Astrocyte (in vitro differentiated cells and primary cell): Measurements from ENCODE around the gene PRRC1. TPM values are rescaled to one million over a fixed set of nuclear protein-coding genes. Genes with fewer than 3 reads are reported as not detected.

Source experiments
- DNase-seq: peaks from one replicate; pipeline ENCODE4 v3.0.0-alpha.2; 2010; ENCODE audit warnings: low read depth
- FAIRE-seq: peaks from 2 replicates; lab custom pipeline; 2011; peaks lifted over from hg19 to GRCh38; lab: Jason Lieb, UNC
- H2AFZ ChIP-seq: 2 replicates; pipeline ENCODE4 v1.6.0; 2012; ENCODE audit warnings: low read depth, low read length, inconsistent platforms
- H3K27ac ChIP-seq: 2 replicates; pipeline ENCODE4 v1.5.1; 2011; ENCODE audit warnings: low read depth, low read length, inconsistent platforms
- H3K27me3 ChIP-seq: 2 replicates; pipeline ENCODE4 v1.6.0; 2011; ENCODE audit warnings: low read length, inconsistent platforms; ENCODE audit not compliant: insufficient read depth
- H3K36me3 ChIP-seq: 2 replicates; pipeline ENCODE4 v1.5.1; 2011; ENCODE audit warnings: low read length, inconsistent platforms; ENCODE audit not compliant: insufficient read depth
- H3K4me1 ChIP-seq: 2 replicates; pipeline ENCODE4 v1.5.1; 2011; ENCODE audit warnings: low read length, inconsistent platforms; ENCODE audit not compliant: insufficient read depth
- H3K4me2 ChIP-seq: 2 replicates; pipeline ENCODE4 v1.6.0; 2012; ENCODE audit warnings: low read length, inconsistent platforms
- H3K4me3 ChIP-seq: 2 replicates; pipeline ENCODE4 v1.5.1; 2011; ENCODE audit warnings: low read depth, mild to moderate bottlenecking, low read length, inconsistent platforms; ENCODE audit not compliant: insufficient read depth
- H3K79me2 ChIP-seq: 2 replicates; pipeline ENCODE4 v1.6.0; 2012; ENCODE audit warnings: mild to moderate bottlenecking, low read length, inconsistent platforms; ENCODE audit not compliant: insufficient read depth
- H3K9ac ChIP-seq: 2 replicates; pipeline ENCODE4 v1.6.0; 2012; ENCODE audit warnings: mild to moderate bottlenecking, low read length, inconsistent platforms
- H3K9me3 ChIP-seq: 2 replicates; pipeline ENCODE4 v1.5.1; 2012; ENCODE audit warnings: low read depth, mild to moderate bottlenecking, low read length, inconsistent platforms; ENCODE audit not compliant: insufficient read depth
- H4K20me1 ChIP-seq: 2 replicates; pipeline ENCODE4 v1.6.0; 2012; ENCODE audit warnings: low read length, inconsistent platforms; ENCODE audit not compliant: insufficient read depth
- H3K27ac Mint-ChIP-seq: one replicate; pipeline ENCODE4 v1.8.0; 2021; ENCODE audit warnings: mild to moderate bottlenecking, mixed read lengths; ENCODE audit not compliant: unreplicated experiment
- H3K27me3 Mint-ChIP-seq: one replicate; pipeline ENCODE4 v1.8.0; 2021; ENCODE audit warnings: low read depth, mixed read lengths; ENCODE audit not compliant: unreplicated experiment
- H3K36me3 Mint-ChIP-seq: one replicate; pipeline ENCODE4 v1.8.0; 2021; ENCODE audit warnings: low read depth, mixed read lengths; ENCODE audit not compliant: unreplicated experiment
- H3K4me1 Mint-ChIP-seq: one replicate; pipeline ENCODE4 v1.8.0; 2021; ENCODE audit warnings: low read depth, mixed read lengths; ENCODE audit not compliant: unreplicated experiment
- H3K4me3 Mint-ChIP-seq: one replicate; pipeline ENCODE4 v1.8.0; 2021; ENCODE audit warnings: mild to moderate bottlenecking, moderate library complexity, mixed read lengths; ENCODE audit not compliant: unreplicated experiment
- H3K9me3 Mint-ChIP-seq: one replicate; pipeline ENCODE4 v1.8.0; 2021; ENCODE audit warnings: mild to moderate bottlenecking, mixed read lengths; ENCODE audit not compliant: unreplicated experiment
- EZH2 ChIP-seq: IDR thresholded peaks from 2 replicates; pipeline ENCODE4 v1.6.1; 2012; ENCODE audit warnings: mild to moderate bottlenecking, low read length, inconsistent platforms; ENCODE audit not compliant: insufficient read depth
- total RNA-seq: library from RNA; stranded (reverse); gene quantifications from 2 replicates; pipeline ENCODE4 v1.2.1, GENCODE V29; 2021
- TF ChIP-seq, protein P1 (sequence below): IDR thresholded peaks from 2 replicates; pipeline ENCODE4 v1.5.1; 2011; ENCODE audit warnings: low read depth, mild to moderate bottlenecking, inconsistent platforms, low read length, moderate library complexity; ENCODE audit not compliant: insufficient read depth

PRRC1 gene
- total RNA-seq, 1 donor from 2014 or later, result 131 TPM

DNA sequence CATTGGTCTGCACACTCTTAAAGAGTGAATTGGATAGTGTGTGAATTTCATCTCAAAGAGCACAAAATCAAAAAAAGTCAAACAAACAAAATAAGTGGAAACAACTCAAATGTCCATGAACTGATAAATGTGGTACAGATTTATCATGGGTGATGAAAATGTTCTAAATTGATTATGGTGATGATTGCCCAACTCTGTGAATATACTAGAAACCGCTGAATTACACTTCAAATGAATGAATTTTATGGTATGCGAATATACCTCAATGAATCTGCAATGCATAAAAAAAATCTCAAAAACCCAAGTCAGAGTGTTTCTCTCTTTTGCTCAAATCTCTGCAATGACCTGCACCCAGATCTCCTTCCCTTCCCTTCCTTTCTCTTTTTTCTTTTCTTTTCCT lies 64.0 kb downstream of the PRRC1 start:
- no peak overlapping the region for H3K4me3 Mint-ChIP-seq
- Histone ChIP-seq H3K4me1 (no peaks in the 10 kb centered on the region), H3K36me3 (no peaks in the 10 kb centered on the region), H3K4me2 (no peak overlapping the region), H2AFZ (no peak overlapping the region), H3K9ac (no peak overlapping the region), H4K20me1 (no peaks in the 10 kb centered on the region), H3K79me2 (no peaks in the 10 kb centered on the region), H3K4me3 (no peak overlapping the region), H3K27ac (no peak overlapping the region), H3K27me3 (no peaks in the 10 kb centered on the region), H3K9me3 (no peaks in the 10 kb centered on the region)
- DNase-seq, result no peak
- H3K4me1 Mint-ChIP-seq, result peaks cover 14% of the 10 kb centered on the region
- no peaks in the 10 kb centered on the region for H3K36me3 Mint-ChIP-seq
- TF ChIP-seq EZH2, result no peak
- TF ChIP-seq, protein P1, sequence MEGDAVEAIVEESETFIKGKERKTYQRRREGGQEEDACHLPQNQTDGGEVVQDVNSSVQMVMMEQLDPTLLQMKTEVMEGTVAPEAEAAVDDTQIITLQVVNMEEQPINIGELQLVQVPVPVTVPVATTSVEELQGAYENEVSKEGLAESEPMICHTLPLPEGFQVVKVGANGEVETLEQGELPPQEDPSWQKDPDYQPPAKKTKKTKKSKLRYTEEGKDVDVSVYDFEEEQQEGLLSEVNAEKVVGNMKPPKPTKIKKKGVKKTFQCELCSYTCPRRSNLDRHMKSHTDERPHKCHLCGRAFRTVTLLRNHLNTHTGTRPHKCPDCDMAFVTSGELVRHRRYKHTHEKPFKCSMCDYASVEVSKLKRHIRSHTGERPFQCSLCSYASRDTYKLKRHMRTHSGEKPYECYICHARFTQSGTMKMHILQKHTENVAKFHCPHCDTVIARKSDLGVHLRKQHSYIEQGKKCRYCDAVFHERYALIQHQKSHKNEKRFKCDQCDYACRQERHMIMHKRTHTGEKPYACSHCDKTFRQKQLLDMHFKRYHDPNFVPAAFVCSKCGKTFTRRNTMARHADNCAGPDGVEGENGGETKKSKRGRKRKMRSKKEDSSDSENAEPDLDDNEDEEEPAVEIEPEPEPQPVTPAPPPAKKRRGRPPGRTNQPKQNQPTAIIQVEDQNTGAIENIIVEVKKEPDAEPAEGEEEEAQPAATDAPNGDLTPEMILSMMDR, result no peak
- H3K27ac Mint-ChIP-seq, result no peak overlapping the region
- FAIRE-seq, result no peak
- H3K27me3 Mint-ChIP-seq, result no peaks in the 10 kb centered on the region
- peaks cover 4% of the 10 kb centered on the region for H3K9me3 Mint-ChIP-seq

DNA sequence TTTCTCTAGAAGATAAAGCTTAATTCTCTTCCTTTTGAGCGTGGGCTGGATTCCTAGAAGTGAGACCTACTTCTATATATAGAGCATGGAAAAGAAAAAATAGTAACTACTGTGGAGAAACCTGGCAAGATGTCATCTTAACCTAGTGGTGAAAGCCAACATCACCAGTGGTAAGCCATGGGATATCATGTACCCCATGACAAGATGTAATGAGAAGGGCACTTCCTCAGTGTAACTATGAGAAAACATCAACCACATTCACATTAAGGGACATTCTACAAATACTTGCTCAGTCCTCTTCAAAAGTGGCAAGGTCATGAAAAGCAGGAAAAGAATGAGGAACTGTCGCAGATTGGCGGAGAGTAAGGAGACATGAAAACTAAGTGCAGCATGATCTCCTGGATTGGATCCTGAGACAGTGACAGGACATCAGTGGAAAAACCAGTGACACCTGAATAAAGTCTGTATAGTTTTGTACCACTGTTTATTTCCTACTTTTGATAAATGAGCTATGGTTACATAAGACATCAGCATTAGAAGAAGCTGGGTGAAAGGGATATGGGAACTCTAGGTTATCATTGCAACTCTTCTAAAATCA lies 65.4 kb downstream of the PRRC1 start:
- no peaks in the 10 kb centered on the region for H3K79me2 ChIP-seq
- H3K9me3 ChIP-seq, result no peaks in the 10 kb centered on the region
- no peaks in the 10 kb centered on the region for H3K36me3 ChIP-seq
- H3K27me3 ChIP-seq, result no peaks in the 10 kb centered on the region
- FAIRE-seq (no peak), DNase-seq (peak; percentile 6)
- no peak overlapping the region for H3K4me2 ChIP-seq
- H3K36me3 Mint-ChIP-seq, result no peaks in the 10 kb centered on the region
- TF ChIP-seq, protein P1, result no peak
- no peak for TF ChIP-seq EZH2
- no peak overlapping the region for H3K27ac Mint-ChIP-seq
- H4K20me1 ChIP-seq, result no peaks in the 10 kb centered on the region
- peaks cover 4% of the 10 kb centered on the region for H3K9me3 Mint-ChIP-seq
- H3K27ac ChIP-seq, result no peak overlapping the region
- no peak overlapping the region for H3K9ac ChIP-seq
- H3K4me3 ChIP-seq, result no peak overlapping the region
- H3K4me1 Mint-ChIP-seq, result peaks cover 18% of the 10 kb centered on the region
- H2AFZ ChIP-seq, result no peak overlapping the region
- no peaks in the 10 kb centered on the region for H3K4me1 ChIP-seq
- H3K27me3 Mint-ChIP-seq, result no peaks in the 10 kb centered on the region
- H3K4me3 Mint-ChIP-seq, result no peak overlapping the region

DNA sequence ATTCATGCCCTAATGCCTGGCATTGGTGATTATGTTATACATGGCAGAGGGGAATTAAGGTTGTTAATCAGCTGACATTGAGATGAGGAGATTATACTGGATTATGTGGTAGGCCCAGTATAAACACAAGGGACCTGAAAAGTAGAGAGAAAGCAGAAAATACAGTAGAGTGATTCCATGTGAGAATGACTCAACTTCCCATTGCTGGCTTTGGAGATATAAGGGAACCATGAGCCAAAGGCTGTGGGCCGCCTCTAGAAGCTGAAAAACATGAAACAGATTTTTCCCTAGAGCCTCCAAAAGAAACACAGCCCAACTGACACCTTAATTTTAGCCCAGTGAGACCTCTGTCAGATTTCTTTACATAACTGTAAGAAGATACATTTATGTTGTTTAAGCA lies 66.4 kb downstream of the PRRC1 start:
- no peak for DNase-seq
- H3K4me3 Mint-ChIP-seq, result no peak overlapping the region
- TF ChIP-seq, protein P1, result no peak
- TF ChIP-seq EZH2, result no peak
- no peaks in the 10 kb centered on the region for H3K27me3 Mint-ChIP-seq
- FAIRE-seq, result no peak
- H4K20me1 ChIP-seq, result no peaks in the 10 kb centered on the region
- H3K27me3 ChIP-seq, result no peaks in the 10 kb centered on the region
- H3K4me1 ChIP-seq, result no peaks in the 10 kb centered on the region
- H3K4me3 ChIP-seq, result no peak overlapping the region
- no peak overlapping the region for H3K4me2 ChIP-seq
- peaks cover 18% of the 10 kb centered on the region for H3K4me1 Mint-ChIP-seq
- no peak overlapping the region for H3K27ac ChIP-seq
- H3K36me3 ChIP-seq, result no peaks in the 10 kb centered on the region
- no peak overlapping the region for H2AFZ ChIP-seq
- H3K79me2 ChIP-seq, result no peaks in the 10 kb centered on the region
- H3K9me3 Mint-ChIP-seq, result peaks cover 4% of the 10 kb centered on the region
- H3K9me3 ChIP-seq, result no peaks in the 10 kb centered on the region
- no peaks in the 10 kb centered on the region for H3K36me3 Mint-ChIP-seq
- no peak overlapping the region for H3K27ac Mint-ChIP-seq
- H3K9ac ChIP-seq, result no peak overlapping the region
